HepG2 (cell line): ENCODE measurements around the gene GMPPA. TPM values are rescaled to one million over a fixed set of nuclear protein-coding genes. Genes with fewer than 3 reads are reported as not detected.

Source experiments
- ATAC-seq: fragments of 200-7000 bp; cut with Tn5 transposase; 3 replicates; pipeline ENCODE4 v1.9.1; 2020; ENCODE audit warnings: mild to moderate bottlenecking, moderate library complexity
- BruUV-seq: library from RNA; stranded (reverse); fragments of 400-500 nt; replicated peaks from 2 replicates; lab custom pipeline; 2021; lab: Mats Ljungman, UMichigan
- CTCF ChIA-PET: fragments of 300-600 bp; formaldehyde crosslinking; extraction: SDS; loops from one replicate; lab custom pipeline; 2021; ENCODE audit warnings: low total read pairs, inconsistent platforms, low intra/inter-chr PET ratio; lab: Yijun Ruan, JAX
- POLR2A ChIA-PET: fragments of 350-600 bp; sonication (Branson Sonifier 250); formaldehyde crosslinking; loops from one replicate; lab custom pipeline; 2020; ENCODE audit warnings: antibody characterized with exemption, inconsistent platforms; lab: Yijun Ruan, JAX
- DNase-seq: peaks from one replicate; pipeline ENCODE4 v3.0.0-alpha.2; 2015; ENCODE audit warnings: low spot score
- FAIRE-seq: peaks from 3 replicates; lab custom pipeline; 2011; peaks lifted over from hg19 to GRCh38; lab: Jason Lieb, UNC
- H2AFZ ChIP-seq: one replicate; pipeline ENCODE4 v1.6.1; 2011; ENCODE audit warnings: low read length, inconsistent platforms
- H3K27ac ChIP-seq: fragments of 300-600 bp; 3 replicates; pipeline ENCODE4 v1.8.0; 2011; ENCODE audit warnings: mixed run types, mild to moderate bottlenecking, mixed read lengths, low read length, inconsistent platforms; ENCODE audit not compliant: insufficient read depth; ENCODE audit errors: extremely low read length
- H3K27me3 ChIP-seq, 2 experiments: fragments of 200-600 bp in 1 of 2; 2 replicates in 1 of 2; 3 replicates in 1 of 2; pipeline versions ENCODE4 v1.6.0 to v1.8.0; 2011; ENCODE audit warnings: low read length in 2 of 2, mild to moderate bottlenecking in 2 of 2, moderate library complexity in 2 of 2, inconsistent platforms in 1 of 2; ENCODE audit not compliant: insufficient read depth in 2 of 2, control insufficient read depth in 1 of 2
- H3K36me3 ChIP-seq, 2 experiments: fragments of 200-600 bp in 1 of 2; replicated peaks in 1 of 2; 2 replicates in 1 of 2; 3 replicates in 1 of 2; pipeline versions ENCODE4 v1.5.1 to v1.8.0; 2011; ENCODE audit warnings: low read length in 2 of 2, inconsistent platforms in 1 of 2; ENCODE audit not compliant: insufficient read depth in 2 of 2, control insufficient read depth in 1 of 2
- H3K4me1 ChIP-seq: 2 replicates; pipeline ENCODE4 v1.5.1; 2012; ENCODE audit warnings: low read length, inconsistent platforms; ENCODE audit not compliant: insufficient read depth
- H3K4me2 ChIP-seq: 2 replicates; pipeline ENCODE4 v1.6.0; 2011; ENCODE audit warnings: low read depth, low read length, inconsistent platforms
- H3K4me3 ChIP-seq, 3 experiments: fragments of 200-600 bp in 1 of 3; sonication (generic), shearing (Covaris generic) in 1 of 3; replicated peaks in 1 of 3; 2 replicates each; pipeline ENCODE4 v1.5.1; 2011 to 2016; ENCODE audit warnings: low read length in 3 of 3, inconsistent platforms in 2 of 3, low read depth in 2 of 3, mild to moderate bottlenecking in 2 of 3, control low read depth in 1 of 3, mixed read lengths in 1 of 3; ENCODE audit not compliant: insufficient read depth in 1 of 3
- H3K79me2 ChIP-seq: one replicate; pipeline ENCODE4 v1.6.1; 2011; ENCODE audit warnings: low read length, inconsistent platforms; ENCODE audit not compliant: insufficient read depth
- H3K9ac ChIP-seq: 2 replicates; pipeline ENCODE4 v1.6.0; 2011; ENCODE audit warnings: mild to moderate bottlenecking, low read depth, low read length, inconsistent platforms; ENCODE audit not compliant: insufficient read depth
- H3K9me3 ChIP-seq: 2 replicates; pipeline ENCODE4 v1.5.1; 2012; ENCODE audit warnings: mild to moderate bottlenecking, low read length
- H4K20me1 ChIP-seq: 2 replicates; pipeline ENCODE4 v1.6.0; 2011; ENCODE audit warnings: inconsistent platforms, mild to moderate bottlenecking, low read length, moderate library complexity; ENCODE audit not compliant: insufficient read depth
- ASH2L ChIP-seq: fragments of 300-600, 200-600 bp; sonication (generic); IDR thresholded peaks from 2 replicates; pipeline ENCODE4 v1.7.0; 2017; ENCODE audit warnings: low read depth, mild to moderate bottlenecking, moderate library complexity, mixed read lengths, low read length; ENCODE audit not compliant: insufficient read length
- GMEB1 ChIP-seq: sonication (generic); formaldehyde crosslinking; IDR thresholded peaks from 2 replicates; pipeline ENCODE4 v1.5.1; 2020; ENCODE audit warnings: missing genetic modification reagents, mild to moderate bottlenecking, borderline replicate concordance
- HOXA5 ChIP-seq: sonication (generic); formaldehyde crosslinking; IDR thresholded peaks from 2 replicates; pipeline ENCODE4 v1.4.0; 2020; ENCODE audit warnings: missing genetic modification reagents
- REST ChIP-seq, 2 experiments: IDR thresholded peaks; 2 replicates each; pipeline ENCODE4 v1.6.1; 2011 to 2012; ENCODE audit warnings: low read length in 2 of 2, borderline replicate concordance in 1 of 2, low read depth in 1 of 2, mild to moderate bottlenecking in 1 of 2, moderate library complexity in 1 of 2
- SMAD1 ChIP-seq: sonication (generic); formaldehyde crosslinking; IDR thresholded peaks from 2 replicates; pipeline ENCODE4 v1.4.0; 2020; ENCODE audit warnings: missing genetic modification reagents, low read depth, mild to moderate bottlenecking, borderline replicate concordance
- STAG1 ChIP-seq: sonication (generic); formaldehyde crosslinking; IDR thresholded peaks from 2 replicates; pipeline ENCODE4 v1.4.0; 2020; ENCODE audit warnings: missing genetic modification reagents
- ZBTB1 ChIP-seq: sonication (generic); formaldehyde crosslinking; IDR thresholded peaks from 2 replicates; pipeline ENCODE4 v1.4.0; 2020; ENCODE audit warnings: missing genetic modification reagents, borderline replicate concordance
- ZNF792 ChIP-seq: IDR thresholded peaks from 2 replicates; pipeline ENCODE4 v1.6.1; 2016
- WGBS: methylation state at CpG from one replicate; pipeline ENCODE4 v1.1.6; 2017; ENCODE audit warnings: low lambda C conversion rate; 5-methylcytosine and 5-hydroxymethylcytosine counted together
- in situ Hi-C: cut with HindIII; loops from 2 replicates; pipeline ENCODE4 v1.10.0; 2017; ENCODE audit warnings: low pct_unique_long_range_greater_than_20kb; ENCODE audit not compliant: extremely low pct_ligation_motif_present
- intact Hi-C: fragments of 100-400 bp; cut with micrococcal nuclease; formaldehyde crosslinking; loops from one replicate; pipeline ENCODE4 v1.10.0; 2022; ENCODE audit not compliant: unreplicated experiment
- polyA plus RNA-seq, 8 experiments: library from polyadenylated mRNA; depleted of rRNA in 3 of 8; stranded (reverse) in 7 of 8; unstranded in 1 of 8; fragments of >200 nt; fragmentation: Illumina TruSeq in 4 of 8; extraction: Trizol in 4 of 8; gene quantifications; 2 replicates each; pipeline versions ENCODE4 v1.2.1 to v1.2.3, GENCODE V29; 2011 to 2016; ENCODE audit warnings: low read depth in 4 of 8, missing spikeins in 1 of 8, mixed read lengths in 1 of 8; ENCODE audit not compliant: insufficient read depth in 1 of 8
- total RNA-seq, 5 experiments: library from RNA; depleted of rRNA; stranded (reverse); fragments of >200 nt; fragmentation: Illumina TruSeq; extraction: Trizol; gene quantifications; 2 replicates each; pipeline ENCODE4 v1.2.3, GENCODE V29; 2016; ENCODE audit warnings: low read depth in 1 of 5
- TF ChIP-seq, protein P1 (sequence below): sonication (generic); formaldehyde crosslinking; conservative IDR thresholded peaks from 2 replicates; pipeline ENCODE4 v1.8.0; 2022; ENCODE audit warnings: mild to moderate bottlenecking, moderate library complexity, missing genetic modification reagents
- TF ChIP-seq, protein P2 (sequence below): sonication (generic); formaldehyde crosslinking; IDR thresholded peaks from 2 replicates; pipeline ENCODE4 v1.5.1; 2020; ENCODE audit warnings: mild to moderate bottlenecking, missing genetic modification reagents

The GMPPA gene
- total and polyA plus RNA-seq, 2 of the 13 experiments (the other 11 are each of a cell fraction or from before 2014, with no cell fraction given): 81.1 to 106 TPM

DNA sequence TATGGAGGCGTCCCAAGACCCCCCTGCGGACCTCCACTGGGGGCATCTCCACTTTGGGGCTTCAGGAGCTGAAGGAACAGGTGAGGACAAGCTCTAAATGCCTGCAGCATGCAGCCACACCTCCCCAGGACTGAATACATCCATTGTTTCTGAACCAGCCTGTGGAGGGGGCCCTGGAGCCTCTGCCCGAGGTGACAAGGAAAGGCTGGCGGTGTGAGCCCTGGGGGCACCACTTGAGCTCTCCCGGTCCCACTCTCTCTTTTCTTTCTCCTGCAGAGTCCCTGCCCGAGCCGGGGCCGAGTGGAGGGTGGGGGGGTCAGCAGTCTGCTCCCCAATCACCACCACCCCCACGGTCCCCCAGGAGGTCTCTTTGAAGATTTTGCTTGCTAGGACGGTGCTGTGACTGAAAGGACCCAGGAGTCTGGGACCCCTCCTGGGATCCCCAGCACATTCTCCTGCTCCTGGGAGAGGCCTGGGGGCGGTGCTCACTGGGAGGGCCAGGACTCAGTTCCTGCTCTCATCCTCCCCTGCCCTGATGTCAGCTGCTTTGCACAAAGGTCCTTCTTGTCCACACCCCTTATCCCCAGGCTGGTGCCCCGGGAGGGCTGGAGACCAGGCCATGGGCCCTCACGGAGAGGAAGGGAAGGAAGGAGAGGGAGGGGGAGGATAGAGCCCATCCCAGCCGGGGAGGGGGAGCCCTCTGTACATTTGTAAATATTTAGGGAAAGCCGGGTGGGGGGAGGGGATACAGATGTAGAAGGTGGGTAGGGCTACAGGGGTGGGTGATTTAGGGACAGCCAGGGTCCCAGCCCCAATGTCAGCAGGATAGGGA lies 39.2 kb downstream of the GMPPA start:
- H3K36me3 ChIP-seq: peaks cover 15 to 27% of the 10 kb centered on the region in 2 experiments
- peak; percentile 75 for FAIRE-seq
- H3K9me3 ChIP-seq: no peaks in the 10 kb centered on the region
- ATAC-seq: peak; percentile 66
- 12% methylated on average over 12 of the region's 15 CpGs for WGBS
- peaks cover 19% of the 10 kb centered on the region for H3K79me2 ChIP-seq
- peak overlapping the region; percentile 26; the same call in 1 of the 2 replicates for H3K9ac ChIP-seq
- ChIA-PET POLR2A (interaction anchor here (1.1 to 1.5 kb wide), 3 partner anchors 22 to 40 kb away, joined by 4 to 9 read pairs (median 4); partner anchors contain the start of genes GMPPA, INHA and OBSL1), CTCF (interaction anchor here (1.5 kb wide), 1 partner anchor 105 kb away, joined by 8 read pairs; no protein-coding TSS in a partner anchor)
- H4K20me1 ChIP-seq: peaks cover 46% of the 10 kb centered on the region
- intact Hi-C loops: loop anchor here (10.0 kb wide), 1 partner anchor 243 kb away; no protein-coding TSS in a partner anchor
- H2AFZ ChIP-seq: no peak overlapping the region
- in situ Hi-C loops: no loop called here
- no peak overlapping the region for H3K27ac ChIP-seq
- peak overlapping the region in 1 of 3 experiments; percentile 30; a peak in 2 of 6 replicates for H3K4me3 ChIP-seq
- peak overlapping the region; percentile 51 for H3K4me2 ChIP-seq
- no TSS peak for BruUV-seq
- peaks cover 2 to 38% of the 10 kb centered on the region in 2 experiments; a peak in 4 of 5 replicates for H3K27me3 ChIP-seq
- peak; percentile 68 for DNase-seq
- H3K4me1 ChIP-seq: peaks cover 45% of the 10 kb centered on the region
- TF ChIP-seq STAG1 (CRISPR knock-in tag): peak; percentile 44
- TF ChIP-seq GMEB1 (CRISPR knock-in tag): no peak
- no peak for TF ChIP-seq ZBTB1 (CRISPR knock-in tag)
- TF ChIP-seq HOXA5: no peak
- TF ChIP-seq, protein P1, sequence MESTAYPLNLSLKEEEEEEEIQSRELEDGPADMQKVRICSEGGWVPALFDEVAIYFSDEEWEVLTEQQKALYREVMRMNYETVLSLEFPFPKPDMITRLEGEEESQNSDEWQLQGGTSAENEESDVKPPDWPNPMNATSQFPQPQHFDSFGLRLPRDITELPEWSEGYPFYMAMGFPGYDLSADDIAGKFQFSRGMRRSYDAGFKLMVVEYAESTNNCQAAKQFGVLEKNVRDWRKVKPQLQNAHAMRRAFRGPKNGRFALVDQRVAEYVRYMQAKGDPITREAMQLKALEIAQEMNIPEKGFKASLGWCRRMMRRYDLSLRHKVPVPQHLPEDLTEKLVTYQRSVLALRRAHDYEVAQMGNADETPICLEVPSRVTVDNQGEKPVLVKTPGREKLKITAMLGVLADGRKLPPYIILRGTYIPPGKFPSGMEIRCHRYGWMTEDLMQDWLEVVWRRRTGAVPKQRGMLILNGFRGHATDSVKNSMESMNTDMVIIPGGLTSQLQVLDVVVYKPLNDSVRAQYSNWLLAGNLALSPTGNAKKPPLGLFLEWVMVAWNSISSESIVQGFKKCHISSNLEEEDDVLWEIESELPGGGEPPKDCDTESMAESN (CRISPR knock-in tag): no peak
- 0 out of 2 replicates have a peak, but pooled peaks have one; percentile 7 for TF ChIP-seq SMAD1 (CRISPR knock-in tag)
- no peak for TF ChIP-seq ZNF792 (CRISPR knock-in tag)
- no peak for TF ChIP-seq REST (IDR thresholded peaks at IDR 0.05; ENCODE audit: borderline replicate concordance in 1 of 2, low read depth in 1 of 2, low read length in 2 of 2)
- TF ChIP-seq ASH2L: peak; percentile 29
- TF ChIP-seq, protein P2, sequence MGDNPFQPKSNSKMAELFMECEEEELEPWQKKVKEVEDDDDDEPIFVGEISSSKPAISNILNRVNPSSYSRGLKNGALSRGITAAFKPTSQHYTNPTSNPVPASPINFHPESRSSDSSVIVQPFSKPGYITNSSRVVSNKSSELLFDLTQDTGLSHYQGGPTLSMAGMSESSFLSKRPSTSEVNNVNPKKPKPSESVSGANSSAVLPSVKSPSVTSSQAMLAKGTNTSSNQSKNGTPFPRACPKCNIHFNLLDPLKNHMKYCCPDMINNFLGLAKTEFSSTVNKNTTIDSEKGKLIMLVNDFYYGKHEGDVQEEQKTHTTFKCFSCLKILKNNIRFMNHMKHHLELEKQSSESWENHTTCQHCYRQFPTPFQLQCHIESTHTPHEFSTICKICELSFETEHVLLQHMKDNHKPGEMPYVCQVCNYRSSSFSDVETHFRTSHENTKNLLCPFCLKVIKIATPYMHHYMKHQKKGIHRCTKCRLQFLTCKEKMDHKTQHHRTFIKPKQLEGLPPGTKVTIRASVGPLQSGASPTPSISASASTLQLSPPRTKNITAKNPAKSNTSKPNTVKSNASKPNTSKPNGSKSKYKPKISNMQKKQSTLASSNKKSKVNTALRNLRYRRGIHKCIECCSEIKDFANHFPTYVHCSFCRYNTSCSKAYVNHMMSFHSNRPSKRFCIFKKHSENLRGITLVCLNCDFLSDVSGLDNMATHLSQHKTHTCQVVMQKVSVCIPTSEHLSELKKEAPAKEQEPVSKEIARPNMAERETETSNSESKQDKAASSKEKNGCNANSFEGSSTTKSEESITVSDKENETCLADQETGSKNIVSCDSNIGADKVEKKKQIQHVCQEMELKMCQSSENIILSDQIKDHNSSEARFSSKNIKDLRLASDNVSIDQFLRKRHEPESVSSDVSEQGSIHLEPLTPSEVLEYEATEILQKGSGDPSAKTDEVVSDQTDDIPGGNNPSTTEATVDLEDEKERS (CRISPR knock-in tag): 0 out of 2 replicates have a peak, but pooled peaks have one; percentile 41
